Jurkat, Clone E6-1 (cell line): Measurements from ENCODE around the gene NLK.
"Not testable (repeated sequence)": the region's sequence is repeated elsewhere in the genome, so short reads cannot be mapped to it uniquely, and the experiment has no call there.

Experiments
- DNase-seq: peaks from one replicate; pipeline ENCODE4 v3.0.0-alpha.2; 2011; ENCODE audit warnings: low read depth, low spot score
- H3K4me3 ChIP-seq: 2 replicates; pipeline ENCODE4 v1.5.1; 2011; ENCODE audit warnings: mild to moderate bottlenecking, low read length, control low read depth, moderate library complexity

NLK gene

GRCh38 chr17:28035884-28036283 is 6.6 kb upstream of the NLK start:
- not testable (repeated sequence) for DNase-seq, H3K4me3 ChIP-seq

- H3K4me3 ChIP-seq: no peak overlapping the region
- no peak for DNase-seq
Measured at GRCh38 chr17:28038802-28039201, 3.7 kb upstream of the NLK start.

- no peak for DNase-seq
Measured at GRCh38 chr17:28039251-28039650, 3.2 kb upstream of the NLK start.

GRCh38 chr17:28040406-28040805 is 2.1 kb upstream of the NLK start:
- H3K4me3 ChIP-seq: peak overlapping the region; percentile 35

More at GRCh38 chr17:28039251-28039650, 3.2 kb upstream of the NLK start:
- no peak overlapping the region for H3K4me3 ChIP-seq

GRCh38 chr17:28041068-28041843 is 1.2 kb upstream of the NLK start:
- DNase-seq: peak; percentile 99
- peak overlapping the region; percentile 74 for H3K4me3 ChIP-seq

More at GRCh38 chr17:28040406-28040805, 2.1 kb upstream of the NLK start:
- no peak for DNase-seq

GRCh38 chr17:28041844-28042656 is 427 bp upstream of the NLK start:
- no peak for DNase-seq
- H3K4me3 ChIP-seq: peak overlapping the region; percentile 74

- DNase-seq: no peak
- peak overlapping the region; percentile 74 for H3K4me3 ChIP-seq
Measured at GRCh38 chr17:28042721-28043291, 329 bp downstream of the NLK start.

GRCh38 chr17:28043296-28043695 is 819 bp downstream of the NLK start:
- DNase-seq: no peak
- no peak overlapping the region for H3K4me3 ChIP-seq

- no peak overlapping the region for H3K4me3 ChIP-seq
Measured at GRCh38 chr17:28043741-28044140, 1.3 kb downstream of the NLK start.

GRCh38 chr17:28045304-28045703 is 2.8 kb downstream of the NLK start:
- no peak for DNase-seq
- no peak overlapping the region for H3K4me3 ChIP-seq

More at GRCh38 chr17:28043741-28044140, 1.3 kb downstream of the NLK start:
- DNase-seq: no peak

GRCh38 chr17:28046034-28046825 is 3.8 kb downstream of the NLK start:
- H3K4me3 ChIP-seq: peak overlapping the region; percentile 14
- DNase-seq: no peak

- peak overlapping the region; percentile 28 for H3K4me3 ChIP-seq
- DNase-seq: peak; percentile 87
Measured at GRCh38 chr17:28047806-28048205, 5.3 kb downstream of the NLK start.

GRCh38 chr17:28049071-28049470 is 6.6 kb downstream of the NLK start:
- no peak overlapping the region for H3K4me3 ChIP-seq
- DNase-seq: no peak

- DNase-seq: no peak
- no peak overlapping the region for H3K4me3 ChIP-seq
Measured at GRCh38 chr17:28053044-28053670, 10.7 kb downstream of the NLK start.

GRCh38 chr17:28053725-28054124 is 11.2 kb downstream of the NLK start:
- no peak overlapping the region for H3K4me3 ChIP-seq
- no peak for DNase-seq

GRCh38 chr17:28055546-28056275 is 13.2 kb downstream of the NLK start:
- H3K4me3 ChIP-seq: no peak overlapping the region
- no peak for DNase-seq

GRCh38 chr17:28056276-28056620 is 13.8 kb downstream of the NLK start:
- no peak for DNase-seq
- no peak overlapping the region for H3K4me3 ChIP-seq

- DNase-seq: peak; percentile 53
- no peak overlapping the region for H3K4me3 ChIP-seq
Measured at GRCh38 chr17:28057731-28058246, 15.3 kb downstream of the NLK start.
